ENCODE data around the gene TMEM30A.

The TMEM30A gene

DNA sequence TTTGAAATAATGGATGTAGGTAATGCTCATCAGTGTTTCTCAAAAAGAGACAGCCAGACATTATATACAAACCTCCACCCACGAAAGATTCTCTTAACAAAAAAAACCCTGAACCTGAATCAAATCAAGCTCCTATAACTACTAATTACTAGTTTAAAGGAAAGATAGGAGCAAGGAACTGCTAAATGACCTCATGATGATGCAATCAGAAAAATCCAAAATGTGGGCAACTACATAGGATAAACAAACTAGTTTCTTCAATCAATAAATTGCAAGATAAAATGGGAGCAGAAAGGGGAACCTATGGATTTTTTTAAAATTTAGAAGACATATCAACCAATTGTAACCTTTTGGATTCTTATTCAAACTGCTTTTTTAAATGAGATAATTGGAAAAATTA, 43.2 kb upstream of the TMEM30A start:
- Histone ChIP-seq H3K9me3 (ENCODE audit: control insufficient read depth, low read length) (no peaks in the 10 kb centered on the region), H3K23ac (ENCODE audit: low read length in 2 of 2) (no peak overlapping the region), H3K27ac (ENCODE audit: low read length, poor library complexity, severe bottlenecking) (no peak overlapping the region), H3K18ac (ENCODE audit: low read depth in 1 of 2, low read length in 2 of 2) (no peak overlapping the region), H2AK5ac (ENCODE audit: low read length, severe bottlenecking) (no peak overlapping the region), H4K8ac (ENCODE audit: low read length) (no peak overlapping the region), H2AFZ (ENCODE audit: low read depth, low read length) (no peak overlapping the region), H2BK12ac (ENCODE audit: low read length in 2 of 2) (no peak overlapping the region), H2BK120ac (ENCODE audit: low read depth, low read length) (no peak overlapping the region), H3K79me1 (replicated peaks; ENCODE audit: low read length, poor library complexity, severe bottlenecking) (no peaks in the 10 kb centered on the region), H3K4me1 (ENCODE audit: control insufficient read depth, insufficient read depth, low read depth, low read length) (no peaks in the 10 kb centered on the region), H3K36me3 (ENCODE audit: control insufficient read depth in 1 of 2, insufficient read depth in 2 of 2, low read depth in 1 of 2, low read length in 2 of 2) (no peaks in the 10 kb centered on the region), H2BK15ac (ENCODE audit: low read depth, poor library complexity, severe bottlenecking) (no peak overlapping the region), H3K9ac (ENCODE audit: low read length) (no peak overlapping the region), H3K4ac (ENCODE audit: low read depth in 1 of 2, low read length in 2 of 2) (no peak overlapping the region), H3K4me3 (ENCODE audit: insufficient read depth in 1 of 2, low read depth in 1 of 2, low read length in 2 of 2) (no peak overlapping the region), H3K14ac (ENCODE audit: low read length in 2 of 2) (no peak overlapping the region), H4K91ac (ENCODE audit: low read length) (no peak overlapping the region), H2BK5ac (ENCODE audit: low read depth, low read length, poor library complexity, severe bottlenecking) (no peak overlapping the region), H3K4me2 (ENCODE audit: low read length, poor library complexity, severe bottlenecking) (no peak overlapping the region), H3K27me3 (ENCODE audit: control insufficient read depth in 1 of 2, insufficient read depth in 1 of 2, low read length in 2 of 2) (no peaks in the 10 kb centered on the region)
- DNase-seq, result no peak
- WGBS, result no CpG with 5 or more reads among the region's 1 CpG

DNA sequence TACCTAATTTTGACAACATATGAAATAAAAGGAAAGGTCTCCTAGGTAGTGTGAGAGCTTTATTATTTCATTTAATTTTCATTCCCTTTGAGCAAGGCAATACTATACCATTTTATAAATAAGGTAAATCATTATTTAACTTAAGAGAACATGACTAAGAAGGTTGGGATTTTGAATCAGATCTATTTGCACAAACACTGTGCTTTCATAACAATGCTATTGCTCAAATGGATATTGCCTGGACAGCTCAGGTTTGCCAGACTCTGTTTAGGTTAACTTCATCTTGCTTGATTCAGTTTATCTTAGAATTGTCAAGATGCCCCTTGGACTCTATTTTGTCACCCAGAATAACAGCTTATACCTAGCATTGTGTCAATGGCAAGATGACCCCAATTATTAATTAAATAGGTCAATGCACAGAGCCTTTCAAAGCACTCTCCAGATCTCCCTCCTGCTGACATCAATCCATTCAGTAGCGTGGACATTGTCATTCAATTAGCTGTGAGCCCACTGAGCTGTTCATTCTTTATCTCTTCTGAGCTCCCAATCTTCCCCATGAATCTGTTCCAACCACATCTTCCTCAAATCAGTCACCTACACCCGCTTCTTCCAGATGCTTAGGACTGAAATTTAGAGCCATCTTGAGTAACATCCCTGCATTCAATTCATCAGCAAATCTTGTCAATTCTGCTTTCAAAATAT, 42.1 kb upstream of the TMEM30A start:
- no peak overlapping the region for H2BK12ac ChIP-seq (ENCODE audit: low read length in 2 of 2)
- H3K4me2 ChIP-seq (ENCODE audit: low read length, poor library complexity, severe bottlenecking), result no peak overlapping the region
- WGBS, result 88% methylated on average over 2 of the region's 2 CpGs
- no peak overlapping the region for H3K9ac ChIP-seq (ENCODE audit: low read length)
- no peak overlapping the region for H3K4ac ChIP-seq (ENCODE audit: low read depth in 1 of 2, low read length in 2 of 2)
- no peaks in the 10 kb centered on the region for H3K4me1 ChIP-seq (ENCODE audit: control insufficient read depth, insufficient read depth, low read depth, low read length)
- no peaks in the 10 kb centered on the region for H3K79me1 ChIP-seq (replicated peaks; ENCODE audit: low read length, poor library complexity, severe bottlenecking)
- no peak overlapping the region for H2BK120ac ChIP-seq (ENCODE audit: low read depth, low read length)
- H3K27me3 ChIP-seq (ENCODE audit: control insufficient read depth in 1 of 2, insufficient read depth in 1 of 2, low read length in 2 of 2), result no peaks in the 10 kb centered on the region
- H2BK15ac ChIP-seq (ENCODE audit: low read depth, poor library complexity, severe bottlenecking), result no peak overlapping the region
- H3K4me3 ChIP-seq (ENCODE audit: insufficient read depth in 1 of 2, low read depth in 1 of 2, low read length in 2 of 2), result no peak overlapping the region
- no peak overlapping the region for H4K91ac ChIP-seq (ENCODE audit: low read length)
- no peak overlapping the region for H2BK5ac ChIP-seq (ENCODE audit: low read depth, low read length, poor library complexity, severe bottlenecking)
- H2AFZ ChIP-seq (ENCODE audit: low read depth, low read length), result no peak overlapping the region
- H4K8ac ChIP-seq (ENCODE audit: low read length), result no peak overlapping the region
- DNase-seq, result peak; percentile 33
- no peaks in the 10 kb centered on the region for H3K36me3 ChIP-seq (ENCODE audit: control insufficient read depth in 1 of 2, insufficient read depth in 2 of 2, low read depth in 1 of 2, low read length in 2 of 2)
- H3K9me3 ChIP-seq (ENCODE audit: control insufficient read depth, low read length), result no peaks in the 10 kb centered on the region
- H2AK5ac ChIP-seq (ENCODE audit: low read length, severe bottlenecking), result no peak overlapping the region
- H3K23ac ChIP-seq (ENCODE audit: low read length in 2 of 2), result no peak overlapping the region
- no peak overlapping the region for H3K27ac ChIP-seq (ENCODE audit: low read length, poor library complexity, severe bottlenecking)
- H3K18ac ChIP-seq (ENCODE audit: low read depth in 1 of 2, low read length in 2 of 2), result no peak overlapping the region
- H3K14ac ChIP-seq (ENCODE audit: low read length in 2 of 2), result no peak overlapping the region

DNA sequence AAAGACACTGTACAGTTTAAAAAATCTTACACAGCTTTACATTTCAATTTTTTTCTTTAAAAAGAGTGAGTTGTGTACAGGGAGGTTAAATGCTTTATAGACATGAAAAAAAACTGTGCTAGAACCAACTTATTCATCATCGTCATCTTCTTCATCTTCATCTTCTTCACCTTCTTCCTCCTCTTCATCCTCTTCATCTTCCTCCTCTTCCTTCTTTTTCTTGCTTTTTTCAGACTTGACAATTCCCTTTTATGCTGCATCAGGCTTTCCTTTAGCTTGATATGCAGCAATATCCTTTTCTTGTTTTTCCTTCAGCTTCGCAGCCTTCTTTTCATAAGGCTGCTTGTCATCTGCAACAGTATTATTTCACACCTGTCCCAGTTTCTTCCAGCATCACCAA, 34.3 kb upstream of the TMEM30A start:
- H3K27me3 ChIP-seq (ENCODE audit: control insufficient read depth in 1 of 2, insufficient read depth in 1 of 2, low read length in 2 of 2), result no peaks in the 10 kb centered on the region
- H3K14ac ChIP-seq (ENCODE audit: low read length in 2 of 2), result no peak overlapping the region
- H2BK15ac ChIP-seq (ENCODE audit: low read depth, poor library complexity, severe bottlenecking), result peak overlapping the region; percentile 4
- no peak overlapping the region for H2BK12ac ChIP-seq (ENCODE audit: low read length in 2 of 2)
- H3K4me3 ChIP-seq (ENCODE audit: insufficient read depth in 1 of 2, low read depth in 1 of 2, low read length in 2 of 2), result no peak overlapping the region
- H3K9me3 ChIP-seq (ENCODE audit: control insufficient read depth, low read length), result no peaks in the 10 kb centered on the region
- WGBS, result 49% methylated on average over 2 of the region's 2 CpGs
- no peaks in the 10 kb centered on the region for H3K79me1 ChIP-seq (replicated peaks; ENCODE audit: low read length, poor library complexity, severe bottlenecking)
- no peak overlapping the region for H3K4ac ChIP-seq (ENCODE audit: low read depth in 1 of 2, low read length in 2 of 2)
- DNase-seq, result no peak
- H3K4me1 ChIP-seq (ENCODE audit: control insufficient read depth, insufficient read depth, low read depth, low read length), result peaks cover 4% of the 10 kb centered on the region
- H3K4me2 ChIP-seq (ENCODE audit: low read length, poor library complexity, severe bottlenecking), result no peak overlapping the region
- H4K91ac ChIP-seq (ENCODE audit: low read length), result no peak overlapping the region
- H2AFZ ChIP-seq (ENCODE audit: low read depth, low read length), result no peak overlapping the region
- no peak overlapping the region for H3K27ac ChIP-seq (ENCODE audit: low read length, poor library complexity, severe bottlenecking)
- H2BK5ac ChIP-seq (ENCODE audit: low read depth, low read length, poor library complexity, severe bottlenecking), result no peak overlapping the region
- no peak overlapping the region for H3K18ac ChIP-seq (ENCODE audit: low read depth in 1 of 2, low read length in 2 of 2)
- H3K36me3 ChIP-seq (ENCODE audit: control insufficient read depth in 1 of 2, insufficient read depth in 2 of 2, low read depth in 1 of 2, low read length in 2 of 2), result no peaks in the 10 kb centered on the region
- no peak overlapping the region for H2BK120ac ChIP-seq (ENCODE audit: low read depth, low read length)
- no peak overlapping the region for H4K8ac ChIP-seq (ENCODE audit: low read length)
- H3K23ac ChIP-seq (ENCODE audit: low read length in 2 of 2), result no peak overlapping the region
- peak overlapping the region; percentile 11 for H2AK5ac ChIP-seq (ENCODE audit: low read length, severe bottlenecking)
- no peak overlapping the region for H3K9ac ChIP-seq (ENCODE audit: low read length)

DNA sequence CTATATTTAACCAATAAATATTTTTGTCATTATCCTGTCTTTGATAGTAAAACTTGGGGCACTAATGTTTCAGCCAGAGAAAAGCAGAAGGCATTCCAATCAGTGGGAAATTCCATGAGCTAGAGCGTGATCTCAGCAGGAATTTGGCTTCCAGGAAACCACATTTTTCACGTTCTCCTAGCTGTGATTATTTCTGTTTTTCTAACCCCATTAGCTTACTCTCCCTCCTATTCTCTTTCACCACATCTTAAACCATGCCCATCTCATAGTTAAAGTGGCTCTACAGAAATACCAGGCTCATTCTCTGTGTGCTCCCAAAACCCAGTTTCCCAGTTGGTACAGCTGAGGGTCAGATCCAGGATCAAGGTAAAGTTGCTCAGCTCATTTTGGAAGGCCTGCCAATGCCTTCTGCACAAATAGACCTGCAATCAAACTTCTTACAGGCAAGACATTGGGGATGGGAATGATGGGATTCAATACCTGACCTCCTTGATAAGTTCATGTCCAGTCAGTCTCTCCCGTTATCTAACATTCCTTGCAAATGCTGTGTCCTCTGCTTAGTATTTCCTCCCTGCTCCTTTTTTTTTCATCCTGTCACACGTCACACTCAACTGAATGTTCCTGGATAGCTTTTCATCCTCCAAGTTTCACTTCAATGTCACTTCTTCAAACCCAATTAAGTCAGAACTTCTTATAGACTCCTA, 33.1 kb upstream of the TMEM30A start:
- no peak overlapping the region for H3K4me3 ChIP-seq (ENCODE audit: insufficient read depth in 1 of 2, low read depth in 1 of 2, low read length in 2 of 2)
- H2BK120ac ChIP-seq (ENCODE audit: low read depth, low read length), result no peak overlapping the region
- H3K9ac ChIP-seq (ENCODE audit: low read length), result peak overlapping the region; percentile 2
- 10% methylated on average over 4 of the region's 4 CpGs for WGBS
- H3K4me1 ChIP-seq (ENCODE audit: control insufficient read depth, insufficient read depth, low read depth, low read length), result peaks cover 4% of the 10 kb centered on the region
- peak overlapping the region in 1 of 2 experiments; percentile 22 for H3K4ac ChIP-seq (ENCODE audit: low read depth in 1 of 2, low read length in 2 of 2)
- no peaks in the 10 kb centered on the region for H3K79me1 ChIP-seq (replicated peaks; ENCODE audit: low read length, poor library complexity, severe bottlenecking)
- peak; percentile 72 for DNase-seq
- no peaks in the 10 kb centered on the region for H3K36me3 ChIP-seq (ENCODE audit: control insufficient read depth in 1 of 2, insufficient read depth in 2 of 2, low read depth in 1 of 2, low read length in 2 of 2)
- peak overlapping the region; percentile 30 for H2AK5ac ChIP-seq (ENCODE audit: low read length, severe bottlenecking)
- no peaks in the 10 kb centered on the region for H3K27me3 ChIP-seq (ENCODE audit: control insufficient read depth in 1 of 2, insufficient read depth in 1 of 2, low read length in 2 of 2)
- H3K18ac ChIP-seq (ENCODE audit: low read depth in 1 of 2, low read length in 2 of 2), result peak overlapping the region in 1 of 2 experiments; percentile 10
- peak overlapping the region; percentile 4 for H4K8ac ChIP-seq (ENCODE audit: low read length)
- H4K91ac ChIP-seq (ENCODE audit: low read length), result peak overlapping the region; percentile 34
- H3K4me2 ChIP-seq (ENCODE audit: low read length, poor library complexity, severe bottlenecking), result peak overlapping the region; percentile 27
- H2BK15ac ChIP-seq (ENCODE audit: low read depth, poor library complexity, severe bottlenecking), result no peak overlapping the region
- no peak overlapping the region for H3K23ac ChIP-seq (ENCODE audit: low read length in 2 of 2)
- H3K9me3 ChIP-seq (ENCODE audit: control insufficient read depth, low read length), result no peaks in the 10 kb centered on the region
- peak overlapping the region; percentile 94 for H3K27ac ChIP-seq (ENCODE audit: low read length, poor library complexity, severe bottlenecking)
- H2AFZ ChIP-seq (ENCODE audit: low read depth, low read length), result peak overlapping the region; percentile 32
- peak overlapping the region; percentile 37 for H2BK5ac ChIP-seq (ENCODE audit: low read depth, low read length, poor library complexity, severe bottlenecking)
- H2BK12ac ChIP-seq (ENCODE audit: low read length in 2 of 2), result peak overlapping the region; percentile 6 to 56
- H3K14ac ChIP-seq (ENCODE audit: low read length in 2 of 2), result no peak overlapping the region

All from mesenchymal stem cell (in vitro differentiated cells and primary cell).